NCI-H524 treated with DMSO at 0.1 percent for 48 hours (cell line): ENCODE data around the gene ABCF2.

Experiments
- DNase-seq: peaks from one replicate; lab custom pipeline; 2025; lab: John Stamatoyannopoulos, UW

ABCF2 gene

DNA sequence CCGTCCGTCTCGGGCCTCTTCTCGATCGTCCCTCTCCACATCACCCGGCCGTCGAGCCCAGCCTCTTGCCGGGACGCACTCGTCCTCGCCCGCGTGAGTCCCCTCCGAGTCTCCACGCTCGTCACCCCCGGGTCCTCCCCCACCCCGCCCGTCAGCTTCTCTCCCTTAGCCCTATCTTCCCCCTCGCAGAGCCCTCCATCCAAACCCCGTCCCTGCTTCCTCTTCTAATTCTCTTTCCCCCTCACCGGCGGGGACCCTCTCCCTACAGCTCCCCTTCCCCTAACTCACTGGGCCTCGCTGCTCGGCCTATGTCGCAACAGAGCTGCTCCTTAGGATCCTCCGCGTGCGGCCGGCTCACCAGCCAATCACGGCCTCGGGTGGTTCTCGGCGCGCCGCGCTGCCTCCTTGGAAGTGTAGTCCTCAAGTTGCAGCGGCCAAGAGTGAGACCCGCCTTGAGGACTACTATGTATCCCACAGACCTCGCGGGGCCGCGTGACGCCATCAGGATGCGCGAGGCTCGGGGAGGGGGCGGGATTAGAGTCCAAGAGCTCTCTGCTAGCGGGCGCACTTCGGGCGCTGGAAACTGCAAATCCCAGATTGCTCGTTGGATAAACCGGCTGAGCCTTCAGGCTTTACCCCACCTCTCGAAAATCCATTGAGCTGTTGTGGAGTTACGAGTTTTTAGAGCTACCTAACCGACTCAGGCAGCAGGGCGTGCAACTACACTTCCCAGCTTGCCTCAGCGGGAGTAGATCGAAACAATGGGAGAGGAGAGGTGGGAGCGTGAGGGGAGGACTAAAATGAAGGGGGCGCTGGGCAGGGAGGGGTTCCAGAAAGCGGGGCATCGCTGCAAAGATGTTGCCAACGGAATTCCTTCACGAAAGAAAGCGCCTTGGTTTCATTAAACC is at the start of gene ABCF2:
Gene ABCF2 (minus strand): TSS at position 331 of the 908 bp plus-strand sequence. CDS start 747 bp downstream, outside the sequence.
- DNase-seq = peak; percentile 89

GRCh38 chr7:151275813-151276577 is 49.0 kb upstream of the ABCF2 start:
- DNase-seq = no peak

- DNase-seq = no peak
Measured at GRCh38 chr7:151274936-151275812, 48.2 kb upstream of the ABCF2 start.

DNA sequence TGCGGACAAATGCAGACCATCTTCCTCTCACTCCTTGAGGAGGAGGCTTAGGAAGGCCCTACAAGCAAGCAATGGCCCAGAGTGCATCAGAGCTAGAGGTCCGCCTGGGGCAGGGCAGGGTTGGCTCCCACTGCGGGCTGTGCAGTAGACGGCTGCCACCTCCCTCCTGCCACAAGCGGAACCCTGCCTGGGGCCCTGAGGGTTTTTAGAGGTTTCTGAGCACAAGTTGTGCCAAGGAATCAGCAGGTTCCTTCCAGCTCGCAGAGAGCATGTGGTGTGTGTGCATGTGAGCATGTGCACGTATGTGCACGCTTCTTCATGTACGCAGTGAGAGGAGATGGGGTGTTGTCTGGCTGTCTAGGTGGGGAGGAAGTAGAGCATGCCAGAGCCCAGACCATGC is 47.4 kb upstream of the ABCF2 start:
- no peak for DNase-seq

GRCh38 chr7:151273651-151274390 is 46.8 kb upstream of the ABCF2 start:
- DNase-seq = no peak

DNA sequence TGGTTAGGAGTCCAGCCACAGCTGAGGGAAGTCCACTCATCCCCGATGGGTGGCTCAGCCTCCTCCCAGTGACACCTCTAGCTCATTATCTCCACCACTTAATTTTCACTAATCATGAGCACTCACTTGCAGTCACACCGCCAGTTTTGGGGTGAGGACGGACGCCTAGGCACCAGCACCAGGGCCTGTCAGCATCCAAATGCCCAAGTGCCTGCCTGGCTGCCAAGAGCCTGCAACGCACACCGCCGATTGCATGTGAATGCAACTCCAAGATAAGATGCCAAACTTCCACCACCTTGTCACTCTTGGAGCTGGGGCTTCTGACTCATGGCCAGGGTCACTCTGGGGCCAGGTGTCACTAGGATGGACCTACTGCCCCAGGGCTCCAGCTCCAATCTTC is 45.9 kb upstream of the ABCF2 start:
- DNase-seq = no peak

GRCh38 chr7:151272405-151272804 is 45.4 kb upstream of the ABCF2 start:
- DNase-seq = no peak

DNA sequence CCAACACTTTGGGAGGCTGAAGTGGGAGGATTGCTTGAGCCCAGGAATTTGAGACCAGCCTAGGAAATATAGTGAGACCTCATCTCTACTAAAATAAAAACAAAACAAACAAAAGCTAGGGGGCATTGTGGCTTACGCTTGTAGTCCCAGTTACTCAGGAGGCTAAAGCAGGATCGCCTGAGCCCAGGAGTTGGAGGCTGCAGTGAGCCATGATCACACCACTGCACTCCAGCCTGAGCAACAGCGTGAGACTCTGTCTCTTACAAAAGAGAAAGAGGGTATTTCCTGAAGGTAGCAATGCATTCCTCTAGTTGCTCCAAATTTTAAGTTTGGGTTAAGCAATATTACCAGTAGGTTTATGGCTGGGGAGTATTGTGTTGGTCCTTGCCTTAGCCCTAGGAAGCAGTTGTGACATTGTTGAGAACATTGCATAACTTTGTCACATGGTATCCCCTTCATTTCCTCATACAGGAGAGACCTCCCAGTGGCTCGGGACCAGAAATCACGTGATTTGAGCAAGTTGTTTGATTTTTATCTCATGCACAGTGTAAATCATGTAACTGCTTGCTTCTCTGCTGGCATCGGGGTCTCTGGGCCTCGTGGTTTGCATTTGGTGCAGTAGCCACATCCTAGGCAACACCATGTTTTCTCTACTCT is 44.8 kb upstream of the ABCF2 start:
- no peak for DNase-seq

GRCh38 chr7:151269511-151269910 is 42.5 kb upstream of the ABCF2 start:
- DNase-seq = no peak

DNA sequence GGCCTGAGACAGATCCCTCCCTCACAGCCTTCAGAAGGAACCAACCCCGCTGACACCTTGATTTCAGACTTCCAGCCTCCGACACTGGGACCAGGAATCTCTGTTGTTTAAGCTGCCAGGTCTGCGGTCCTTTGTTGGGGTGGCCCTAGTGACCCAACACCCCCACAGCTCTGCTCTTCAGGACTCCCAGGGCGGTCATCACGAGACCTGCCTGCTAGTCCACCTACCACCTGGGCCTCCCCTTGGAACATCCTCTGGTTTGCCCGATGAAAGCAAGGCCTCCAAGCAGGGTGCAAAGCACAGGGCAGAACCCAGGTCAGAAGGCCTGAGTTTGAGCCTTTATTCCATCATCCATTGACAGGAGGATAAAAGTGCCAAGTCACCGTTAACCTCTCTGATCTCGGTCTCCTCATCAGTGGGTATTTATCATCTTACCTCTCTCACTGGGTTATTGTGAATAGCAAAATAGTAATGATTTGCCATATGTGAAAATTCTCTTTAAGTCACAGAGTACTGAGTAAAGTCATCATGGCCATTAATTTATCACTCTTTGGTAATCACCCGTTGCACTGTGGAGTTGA is 38.4 kb upstream of the ABCF2 start:
- DNase-seq = no peak

DNA sequence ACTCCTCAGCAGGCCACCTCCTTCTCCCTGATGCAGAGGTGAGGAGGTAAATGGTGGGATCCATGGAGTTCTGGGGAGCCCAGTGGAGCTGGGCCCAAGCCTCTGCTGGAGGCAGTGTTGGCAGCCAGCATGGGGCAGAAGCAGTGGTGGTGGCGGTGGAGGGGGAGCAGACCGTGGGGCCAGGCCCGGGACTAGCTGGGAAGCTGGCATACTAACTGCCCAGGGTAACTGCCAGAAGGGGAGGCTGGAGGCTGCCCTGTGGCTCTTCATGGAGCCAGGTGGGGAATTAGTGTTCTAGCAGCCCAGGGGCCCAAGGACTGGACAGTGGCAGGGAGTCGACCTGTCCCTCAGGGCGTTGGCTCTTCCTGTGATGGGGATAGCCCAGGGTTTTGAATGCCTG is 37.6 kb upstream of the ABCF2 start:
- DNase-seq = no peak

DNA sequence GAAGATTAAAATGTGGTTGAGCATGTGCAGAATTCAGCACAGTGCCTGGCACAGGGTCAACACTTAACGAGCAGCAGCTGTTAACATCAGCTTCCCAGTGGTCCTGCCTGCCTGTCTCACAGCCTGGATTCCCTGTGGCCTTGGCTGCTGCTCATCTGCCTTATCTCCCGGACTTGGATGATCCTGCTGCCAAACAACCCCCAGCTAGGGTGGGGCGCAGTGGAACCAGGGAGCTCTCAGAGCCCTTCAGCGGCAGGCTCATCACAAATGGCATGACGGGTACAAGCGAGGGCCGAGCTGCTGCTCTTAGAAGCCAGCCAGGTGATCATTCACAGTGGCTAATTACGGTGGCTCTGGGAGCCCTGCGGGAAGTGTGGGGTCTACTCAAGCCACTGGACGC is 34.5 kb upstream of the ABCF2 start:
- DNase-seq = no peak

DNA sequence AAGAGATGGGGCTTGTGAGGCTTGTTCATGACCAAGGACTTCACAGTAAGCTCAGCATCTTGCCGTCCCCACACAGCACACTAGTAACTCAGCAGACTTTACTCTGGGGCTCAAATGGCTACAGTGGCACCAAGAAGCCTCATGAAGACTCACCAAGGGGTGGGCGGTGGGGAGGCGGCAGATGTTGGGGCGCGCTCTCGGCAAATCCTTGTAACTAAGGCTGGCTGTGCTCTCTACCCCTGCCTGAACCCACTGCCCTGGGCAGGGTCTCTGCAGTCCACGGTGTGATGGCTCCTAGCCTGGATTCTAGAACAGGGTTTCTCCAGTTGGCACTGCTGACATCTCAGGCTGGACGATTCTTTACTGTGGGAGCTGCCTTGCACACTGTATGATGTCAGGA is 33.9 kb upstream of the ABCF2 start:
- DNase-seq = no peak

DNA sequence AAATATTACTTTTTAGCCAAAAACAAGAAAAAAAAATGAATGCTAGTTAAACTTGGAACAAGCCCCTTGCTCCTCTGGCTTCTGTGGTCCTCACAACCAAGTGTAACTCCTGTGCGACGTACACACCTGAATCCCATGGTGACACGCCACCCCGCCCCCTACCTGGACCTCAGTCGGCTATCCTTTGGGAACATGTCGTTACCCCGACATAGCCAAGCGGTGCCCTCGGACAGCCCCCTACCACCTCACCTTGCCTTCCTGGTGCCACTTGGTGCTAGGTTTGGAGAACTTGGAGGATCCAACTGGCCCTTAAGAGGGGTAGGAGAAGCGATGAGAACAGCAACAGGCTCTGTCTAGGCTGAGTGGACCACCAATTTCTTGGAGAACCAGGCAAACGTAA is 33.5 kb upstream of the ABCF2 start:
- no peak for DNase-seq

- DNase-seq = no peak
Measured at GRCh38 chr7:151257990-151258389, 31.0 kb upstream of the ABCF2 start.

- DNase-seq = no peak
Measured at GRCh38 chr7:151256410-151257045, 29.5 kb upstream of the ABCF2 start.

DNA sequence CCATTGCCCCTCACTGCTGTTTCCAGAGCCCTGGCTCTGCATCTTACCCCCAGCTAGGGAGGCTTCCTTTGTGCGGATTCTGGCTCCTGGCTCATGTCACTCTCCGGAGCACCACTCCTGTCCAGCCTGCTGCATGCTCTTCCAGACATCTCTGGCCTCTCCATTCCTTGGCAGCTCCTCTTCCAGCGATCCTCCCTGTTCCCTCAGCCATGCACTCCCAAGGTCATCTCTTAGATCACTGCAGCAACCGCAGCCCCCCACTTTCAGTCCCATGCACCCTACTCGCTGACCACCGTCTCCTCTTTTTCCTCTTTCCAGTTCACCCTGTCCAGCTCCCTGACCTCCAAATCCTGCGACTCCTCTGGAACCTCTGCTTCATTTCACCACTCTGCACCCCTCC is 28.4 kb upstream of the ABCF2 start:
- no peak for DNase-seq

- no peak for DNase-seq
Measured at GRCh38 chr7:151254851-151255250, 27.8 kb upstream of the ABCF2 start.

- DNase-seq = no peak
Measured at GRCh38 chr7:151254316-151254715, 27.3 kb upstream of the ABCF2 start.
